B cell (primary cell): ENCODE measurements around the gene CELF2. TPM values are rescaled to one million over a fixed set of nuclear protein-coding genes. Genes with fewer than 3 reads are reported as not detected.

Experiments used
- ATAC-seq: fragments of 200-7000 bp; cut with Tn5 transposase; one replicate; pipeline ENCODE4 v1.10.0; 2021; ENCODE audit warnings: low read depth, mild to moderate bottlenecking, moderate number of reproducible peaks, moderate library complexity
- CTCF ChIA-PET: fragments of 350-600 bp; sonication (Branson Sonifier 250); formaldehyde crosslinking; loops from one replicate; lab custom pipeline; 2021; ENCODE audit warnings: antibody characterized with exemption, inconsistent platforms; lab: Charles Lee
- POLR2A ChIA-PET: fragments of 350-600 bp; sonication (Branson Sonifier 250); formaldehyde crosslinking; loops from one replicate; lab custom pipeline; 2021; ENCODE audit warnings: antibody characterized with exemption; lab: Charles Lee
- DNase-seq: peaks from one replicate; pipeline ENCODE4 v3.0.0; 2013
- H2AFZ ChIP-seq: 2 replicates; pipeline ENCODE4 v1.6.1; 2012; ENCODE audit warnings: mild to moderate bottlenecking, low read depth, low read length; ENCODE audit not compliant: insufficient read depth, poor library complexity, severe bottlenecking
- H3K27ac ChIP-seq, 2 donors: 1 replicate in 1 of 2; 2 replicates in 1 of 2; pipeline ENCODE4 v1.5.1; 2012 to 2013; ENCODE audit warnings: low read length in 2 of 2, mild to moderate bottlenecking in 2 of 2, moderate library complexity in 1 of 2
- H3K27me3 ChIP-seq, 4 experiments: fragments of 200-600 bp in 1 of 4; sonication (generic) in 1 of 4; replicated peaks in 1 of 4; 1 replicate in 2 of 4; 2 replicates in 2 of 4; pipeline versions ENCODE4 v1.6.1 to v1.7.0; 2013 to 2016; ENCODE audit warnings: low read length in 3 of 4, mild to moderate bottlenecking in 2 of 4, mixed read lengths in 1 of 4, moderate library complexity in 1 of 4; ENCODE audit not compliant: insufficient read depth in 4 of 4, control insufficient read depth in 3 of 4; ENCODE audit errors: control extremely low read depth in 1 of 4
- H3K36me3 ChIP-seq, 2 experiments: replicated peaks in 1 of 2; 1 replicate in 1 of 2; 2 replicates in 1 of 2; pipeline versions ENCODE4 v1.6.1 to v1.7.1; 2013; ENCODE audit warnings: low read length in 1 of 2; ENCODE audit not compliant: insufficient read depth in 2 of 2, control insufficient read depth in 1 of 2; ENCODE audit errors: control extremely low read depth in 1 of 2, extremely low read depth in 1 of 2
- H3K4me1 ChIP-seq, 2 donors: fragments of 200-600 bp in 1 of 2; sonication (generic) in 1 of 2; 1 replicate in 1 of 2; 2 replicates in 1 of 2; pipeline versions ENCODE4 v1.5.1 to v1.6.1; 2013 to 2017; ENCODE audit warnings: low read length in 2 of 2; ENCODE audit not compliant: control insufficient read depth in 2 of 2, insufficient read depth in 2 of 2
- H3K4me2 ChIP-seq: replicated peaks from 2 replicates; pipeline ENCODE3; 2012; ENCODE audit warnings: mild to moderate bottlenecking, low read depth, low read length; ENCODE audit not compliant: poor library complexity, severe bottlenecking
- H3K4me3 ChIP-seq, 5 experiments: fragments of 200-600 bp in 1 of 5; sonication (generic) in 1 of 5; 1 replicate in 3 of 5; 2 replicates in 2 of 5; pipeline versions ENCODE4 v1.5.1 to v1.7.0; 2011 to 2016; ENCODE audit warnings: low read length in 4 of 5, mild to moderate bottlenecking in 4 of 5, low read depth in 2 of 5, control low read depth in 1 of 5, moderate library complexity in 1 of 5; ENCODE audit not compliant: insufficient read depth in 1 of 5; ENCODE audit errors: control extremely low read depth in 1 of 5, extremely low read depth in 1 of 5
- H3K79me2 ChIP-seq: fragments of 200-600 bp; sonication (generic); one replicate; pipeline ENCODE4 v1.6.0; 2016; ENCODE audit warnings: low read length; ENCODE audit not compliant: control insufficient read depth, insufficient read depth
- H3K9ac ChIP-seq: fragments of 200-600 bp; sonication (generic); 2 replicates; pipeline ENCODE4 v1.6.1; 2017; ENCODE audit warnings: mild to moderate bottlenecking, low read length, moderate library complexity
- H3K9me3 ChIP-seq, 3 donors: one replicate each; pipeline versions ENCODE4 v1.6.1 to v1.7.1; 2013; ENCODE audit warnings: low read length in 2 of 3; ENCODE audit not compliant: control insufficient read depth in 2 of 3, insufficient read depth in 1 of 3; ENCODE audit errors: control extremely low read depth in 1 of 3
- H4K20me1 ChIP-seq: 2 replicates; pipeline ENCODE4 v1.6.0; 2012; ENCODE audit warnings: mild to moderate bottlenecking, low read length; ENCODE audit not compliant: insufficient read depth, control insufficient read depth, poor library complexity, severe bottlenecking
- H3K27ac Mint-ChIP-seq: one replicate; pipeline ENCODE4 v1.8.0; 2021; ENCODE audit warnings: mixed read lengths
- H3K27me3 Mint-ChIP-seq: one replicate; pipeline ENCODE4 v1.8.0; 2021; ENCODE audit warnings: mixed read lengths
- H3K4me1 Mint-ChIP-seq: one replicate; pipeline ENCODE4 v1.8.0; 2021; ENCODE audit warnings: mixed read lengths
- H3K4me3 Mint-ChIP-seq: one replicate; pipeline ENCODE4 v1.8.0; 2021; ENCODE audit warnings: mixed read lengths
- H3K9me3 Mint-ChIP-seq: one replicate; pipeline ENCODE4 v1.8.0; 2022; ENCODE audit warnings: mixed read lengths; ENCODE audit not compliant: insufficient read depth
- CTCF ChIP-seq: fragments of 200-600 bp; IDR thresholded peaks from one replicate; pipeline ENCODE4 v1.8.0; 2022; ENCODE audit warnings: antibody characterized with exemption, mild to moderate bottlenecking
- EZH2 ChIP-seq: IDR thresholded peaks from 2 replicates; pipeline ENCODE4 v1.6.1; 2012; ENCODE audit warnings: borderline replicate concordance, low read depth, mild to moderate bottlenecking, moderate library complexity, low read length; ENCODE audit not compliant: insufficient read depth, poor library complexity, severe bottlenecking
- WGBS: methylation state at CpG from one replicate; pipeline ENCODE4 v1.1.5; 2013; ENCODE audit warnings: missing lambda C conversion rate; ENCODE audit not compliant: insufficient coverage; 5-methylcytosine and 5-hydroxymethylcytosine counted together
- intact Hi-C: fragments of 100-400 bp; cut with micrococcal nuclease; formaldehyde crosslinking; loops from one replicate; pipeline ENCODE4 v1.10.0; 2022
- polyA plus RNA-seq: library from polyadenylated mRNA; depleted of rRNA; stranded (reverse); fragments of >200 nt; gene quantifications from 2 replicates; pipeline ENCODE4 v1.2.3, GENCODE V29; 2012
- total RNA-seq, 2 donors: library from RNA; stranded (reverse); fragments of 120-200 nt in 1 of 2; gene quantifications; 1 replicate in 1 of 2; 2 replicates in 1 of 2; pipeline versions ENCODE4 v1.2.3 to v1.2.4, GENCODE V29; 2013 to 2022

Gene CELF2
- total and polyA plus RNA-seq, 2 donors (not counting 1 experiment from before 2014, with no cell fraction given): 59.5 to 112 TPM

- peak overlapping the region; percentile 74 for H3K4me2 ChIP-seq
- TF ChIP-seq EZH2 (no peak), CTCF (no peak)
- peaks cover 87% of the 10 kb centered on the region for H4K20me1 ChIP-seq
- intact Hi-C loops: loop anchor here (1.0 kb wide), 2 partner anchors 8 to 63 kb away; no protein-coding TSS in a partner anchor
- POLR2A ChIA-PET: interaction anchor here (0.6 to 4.1 kb wide), 5 partner anchors 9 to 48 kb away, joined by 3 to 37 read pairs (median 5); no protein-coding TSS in a partner anchor
- no peaks in the 10 kb centered on the region for H3K27me3 ChIP-seq
- CTCF ChIA-PET: interaction anchor here (0.6 to 9.9 kb wide), 14 partner anchors 13 to 92 kb away, joined by 3 to 85 read pairs (median 3); no protein-coding TSS in a partner anchor
- DNase-seq (peak; percentile 85), ATAC-seq (peak; percentile 73)
- peak overlapping the region in 4 of 5 experiments; percentile 3 to 43 (median 18) for H3K4me3 ChIP-seq
- peak overlapping the region; percentile 94 for H3K27ac Mint-ChIP-seq
- peaks cover 96% of the 10 kb centered on the region in 2 donors for H3K4me1 ChIP-seq
- H2AFZ ChIP-seq: no peak overlapping the region
- 27% methylated on average over 9 of the region's 17 CpGs for WGBS
- H3K27me3 Mint-ChIP-seq: no peaks in the 10 kb centered on the region
- peaks cover 100% of the 10 kb centered on the region for H3K79me2 ChIP-seq
- H3K27ac ChIP-seq: peak overlapping the region; percentile 63 to 87
- no peaks in the 10 kb centered on the region for H3K9me3 Mint-ChIP-seq
- peaks cover 97% of the 10 kb centered on the region for H3K4me1 Mint-ChIP-seq
- H3K9me3 ChIP-seq: no peaks in the 10 kb centered on the region
- H3K9ac ChIP-seq: peak overlapping the region; percentile 34
- H3K36me3 ChIP-seq: peaks cover 0 to 75% of the 10 kb centered on the region in 2 experiments
- H3K4me3 Mint-ChIP-seq: peak overlapping the region; percentile 81
Observed at GRCh38 chr10:11178606-11179515, 161.2 kb downstream of the CELF2 start.
